Lower leg skin (tissue), 4 donors: ENCODE measurements around the gene FOXL3. TPM values are rescaled to one million over a fixed set of nuclear protein-coding genes. Genes with fewer than 3 reads are reported as not detected.

Experiments used
- DNase-seq, 2 donors: peaks; one replicate each; pipeline ENCODE4 v3.0.0-alpha.2; 2019; ENCODE audit warnings: low spot score in 2 of 2
- H3K4me3 ChIP-seq: fragments of 200-600 bp; sonication (generic); 2 replicates; pipeline ENCODE4 v1.5.1; 2017; ENCODE audit warnings: mild to moderate bottlenecking, low read depth; ENCODE audit not compliant: poor library complexity, severe bottlenecking
- POLR2A ChIP-seq, 2 donors: fragments of 450-650 bp; IDR thresholded peaks; one replicate each; pipeline ENCODE4 v1.6.1; 2016 to 2017; ENCODE audit warnings: antibody characterized with exemption in 2 of 2, mild to moderate bottlenecking in 1 of 2, moderate library complexity in 1 of 2
- WGBS, 2 donors: methylation state at CpG; one replicate each; pipeline ENCODE4 v1.1.5; 2018; 5-methylcytosine and 5-hydroxymethylcytosine counted together
- intact Hi-C: fragments of 100-400 bp; cut with DNase I; formaldehyde crosslinking; loops from one replicate; pipeline ENCODE4 v1.15.0; 2023; ENCODE audit warnings: low total_unique reads
- total RNA-seq, 4 donors: library from RNA; depleted of rRNA; stranded (reverse); fragments of >200 nt; gene quantifications; one replicate each; pipeline ENCODE4 v1.1.0, GENCODE V29; 2016
- TF ChIP-seq, protein P1 (sequence below), 3 donors: fragments of 450-650 bp; IDR thresholded peaks; one replicate each; pipeline ENCODE4 v1.5.1; 2016; ENCODE audit warnings: antibody characterized with exemption in 3 of 3, mild to moderate bottlenecking in 3 of 3, moderate library complexity in 2 of 3

FOXL3 gene
- total RNA-seq, 4 donors from 2014 or later = not detected

DNA sequence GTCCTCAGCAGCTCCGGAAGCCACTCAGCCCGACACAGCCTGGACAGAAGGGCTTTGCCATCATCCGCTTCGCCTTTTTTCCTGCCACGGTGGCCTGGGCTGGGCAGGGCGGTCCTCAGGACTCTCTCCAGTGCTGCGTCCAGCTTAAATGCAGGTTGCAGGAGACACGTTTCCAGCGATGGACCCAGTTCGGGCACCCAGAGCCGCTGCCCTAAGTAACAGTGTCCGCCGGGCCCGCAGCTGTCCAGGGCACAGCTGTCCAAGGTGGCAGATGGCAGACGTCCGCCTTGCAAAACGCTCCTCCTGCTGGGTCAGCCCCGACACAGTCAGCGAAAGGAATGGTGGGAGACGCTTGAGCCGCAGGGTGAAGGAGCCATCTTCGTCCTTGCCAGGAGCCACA lies 37.0 kb upstream of the FOXL3 start:
- DNase-seq = no peak
- TF ChIP-seq POLR2A (IDR thresholded peaks at IDR 0.05) = no peak
- TF ChIP-seq, protein P1, sequence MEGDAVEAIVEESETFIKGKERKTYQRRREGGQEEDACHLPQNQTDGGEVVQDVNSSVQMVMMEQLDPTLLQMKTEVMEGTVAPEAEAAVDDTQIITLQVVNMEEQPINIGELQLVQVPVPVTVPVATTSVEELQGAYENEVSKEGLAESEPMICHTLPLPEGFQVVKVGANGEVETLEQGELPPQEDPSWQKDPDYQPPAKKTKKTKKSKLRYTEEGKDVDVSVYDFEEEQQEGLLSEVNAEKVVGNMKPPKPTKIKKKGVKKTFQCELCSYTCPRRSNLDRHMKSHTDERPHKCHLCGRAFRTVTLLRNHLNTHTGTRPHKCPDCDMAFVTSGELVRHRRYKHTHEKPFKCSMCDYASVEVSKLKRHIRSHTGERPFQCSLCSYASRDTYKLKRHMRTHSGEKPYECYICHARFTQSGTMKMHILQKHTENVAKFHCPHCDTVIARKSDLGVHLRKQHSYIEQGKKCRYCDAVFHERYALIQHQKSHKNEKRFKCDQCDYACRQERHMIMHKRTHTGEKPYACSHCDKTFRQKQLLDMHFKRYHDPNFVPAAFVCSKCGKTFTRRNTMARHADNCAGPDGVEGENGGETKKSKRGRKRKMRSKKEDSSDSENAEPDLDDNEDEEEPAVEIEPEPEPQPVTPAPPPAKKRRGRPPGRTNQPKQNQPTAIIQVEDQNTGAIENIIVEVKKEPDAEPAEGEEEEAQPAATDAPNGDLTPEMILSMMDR (IDR thresholded peaks at IDR 0.05) = no peak
- no peak overlapping the region for H3K4me3 ChIP-seq
- intact Hi-C loops = no loop called here
- 93 to 97% methylated on average over 22 of the region's 22 CpGs for WGBS, 2 donors

DNA sequence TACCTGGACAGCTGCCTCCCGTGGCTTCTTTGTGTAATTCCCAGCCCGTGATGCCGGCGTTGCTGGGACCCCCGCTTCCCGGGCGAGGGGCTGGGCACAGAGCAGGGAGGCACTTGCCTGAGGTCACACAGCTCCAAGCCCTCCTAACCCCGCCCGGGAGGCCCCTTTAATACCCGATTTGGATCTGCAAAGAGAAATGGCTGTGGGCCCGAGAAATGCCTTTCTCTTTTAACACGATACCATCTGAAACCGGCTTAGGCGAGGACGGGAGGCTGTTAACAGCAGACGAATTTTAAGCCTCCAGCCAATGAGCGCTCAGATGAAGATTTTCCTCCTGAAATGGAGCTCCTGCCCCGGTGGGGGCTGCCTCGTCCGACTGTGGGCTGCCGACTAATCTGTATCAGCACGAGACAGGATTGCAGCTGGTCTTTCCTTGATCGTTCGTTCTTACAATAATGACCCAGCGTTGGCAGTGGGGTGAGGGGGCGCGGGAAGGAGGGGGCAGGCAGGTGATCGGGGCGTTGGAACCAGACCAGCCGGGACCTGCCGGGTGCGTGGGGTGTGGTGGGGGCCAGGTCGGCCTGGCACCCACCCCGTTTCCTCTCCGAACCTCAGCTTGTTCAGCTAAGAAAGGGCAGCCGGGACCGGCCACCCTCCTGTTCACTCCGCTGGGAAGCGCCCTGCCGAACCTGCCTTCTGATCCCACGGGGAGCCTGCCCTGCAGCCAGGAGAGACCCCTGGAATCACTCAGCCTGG lies 36.2 kb upstream of the FOXL3 start:
- no peak for DNase-seq
- H3K4me3 ChIP-seq = no peak overlapping the region
- TF ChIP-seq POLR2A (IDR thresholded peaks at IDR 0.05) = no peak
- TF ChIP-seq, protein P1 (IDR thresholded peaks at IDR 0.05) = no peak
- 84 to 87% methylated on average over 41 of the region's 41 CpGs for WGBS, 2 donors
- intact Hi-C loops = no loop called here

DNA sequence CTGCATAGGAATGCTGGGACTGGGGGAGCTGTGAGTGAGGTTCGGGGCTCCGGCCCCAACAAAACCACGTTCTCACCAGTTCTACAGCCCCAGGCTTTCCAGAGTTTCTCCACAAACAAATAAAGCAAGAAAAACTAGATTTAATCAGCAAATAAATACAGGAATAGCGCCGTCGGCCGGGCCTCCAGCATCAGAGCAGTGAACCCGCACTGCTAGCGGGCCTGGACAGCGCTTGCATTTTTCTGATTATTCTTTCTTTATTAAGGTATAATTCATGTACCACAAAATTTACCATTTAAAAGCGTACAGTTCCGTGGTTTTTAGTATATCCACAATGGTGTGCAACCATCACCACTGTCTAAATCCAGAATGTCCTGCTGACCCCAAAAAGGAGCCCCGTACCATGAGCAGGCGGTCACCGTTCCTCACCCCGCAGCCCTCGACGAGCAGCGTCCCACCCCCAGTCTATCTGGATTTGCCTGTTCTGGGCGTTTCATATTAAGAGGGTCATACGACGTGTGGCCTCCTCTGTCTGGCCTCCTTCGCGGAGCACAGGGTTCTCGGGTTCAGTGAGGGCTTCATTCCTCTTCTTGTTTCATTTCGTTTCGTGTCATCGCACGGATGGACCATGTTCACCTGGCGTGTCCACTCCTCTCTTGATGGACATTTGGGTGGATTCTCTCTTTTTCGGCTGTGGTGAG lies 35.5 kb upstream of the FOXL3 start:
- H3K4me3 ChIP-seq = no peak overlapping the region
- WGBS, 2 donors = 93 to 96% methylated on average over 31 of the region's 31 CpGs
- intact Hi-C loops = no loop called here
- DNase-seq = no peak
- TF ChIP-seq, protein P1 (IDR thresholded peaks at IDR 0.05) = no peak
- TF ChIP-seq POLR2A (IDR thresholded peaks at IDR 0.05) = no peak

DNA sequence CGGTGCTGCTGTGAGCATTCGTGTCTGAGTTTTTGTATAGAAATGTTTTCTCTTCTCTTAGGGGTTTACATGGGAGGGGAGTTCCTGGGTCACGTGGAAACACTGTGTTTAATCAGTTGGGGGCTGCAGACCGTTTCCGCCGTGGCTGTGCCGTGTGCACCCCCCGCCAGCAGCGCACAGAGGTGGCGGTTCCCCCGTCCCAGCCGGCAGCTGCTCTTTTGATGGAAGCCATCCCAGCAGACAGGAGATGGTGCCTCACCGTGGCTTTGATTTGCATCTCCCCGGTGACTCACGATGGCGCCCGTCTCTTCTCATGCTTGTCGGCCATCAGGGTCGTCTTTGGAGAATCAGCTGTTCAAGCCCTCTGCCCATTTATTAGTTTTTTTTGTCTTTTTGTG lies 34.9 kb upstream of the FOXL3 start:
- WGBS, 2 donors = 91 to 93% methylated on average over 19 of the region's 19 CpGs
- no peak for DNase-seq
- intact Hi-C loops = no loop called here
- no peak for TF ChIP-seq POLR2A (IDR thresholded peaks at IDR 0.05)
- TF ChIP-seq, protein P1 (IDR thresholded peaks at IDR 0.05) = no peak
- no peak overlapping the region for H3K4me3 ChIP-seq

DNA sequence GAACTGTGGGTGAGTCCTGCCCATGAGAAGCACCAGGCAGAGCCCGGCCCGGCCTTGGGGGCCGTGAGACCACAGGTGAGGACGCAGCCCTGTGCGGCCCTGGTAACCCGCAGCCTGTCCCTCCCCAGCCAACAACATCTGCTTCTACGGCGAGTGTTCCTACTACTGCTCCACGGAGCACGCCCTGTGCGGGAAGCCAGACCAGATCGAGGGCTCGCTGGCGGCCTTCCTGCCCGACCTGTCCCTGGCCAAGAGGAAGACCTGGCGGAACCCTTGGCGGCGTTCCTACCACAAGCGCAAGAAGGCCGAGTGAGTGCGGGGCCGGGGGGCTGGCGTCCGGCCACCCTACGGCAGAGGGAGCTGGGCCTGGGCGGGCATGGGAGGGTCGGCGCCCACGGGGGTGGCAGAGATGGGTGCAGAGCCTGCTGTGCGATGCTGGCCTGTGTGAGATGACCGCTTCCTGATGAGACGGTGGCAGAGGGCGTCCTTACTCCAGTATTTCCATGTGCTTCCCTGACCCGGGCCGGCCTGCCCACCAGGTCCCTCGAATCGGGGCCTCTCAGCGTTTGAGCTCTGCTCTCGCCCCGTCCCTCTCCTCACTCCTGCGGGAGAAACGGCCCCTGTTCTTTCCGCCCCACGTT lies 34.1 kb upstream of the FOXL3 start:
- no peak for DNase-seq

More for the DNA sequence above, 34.1 kb upstream of the FOXL3 start:
- intact Hi-C loops = no loop called here
- 95% methylated on average over 44 of the region's 44 CpGs for WGBS, 2 donors
- no peak overlapping the region for H3K4me3 ChIP-seq
- TF ChIP-seq, protein P1 (IDR thresholded peaks at IDR 0.05) = no peak
- TF ChIP-seq POLR2A (IDR thresholded peaks at IDR 0.05) = no peak
